Stimulated activated CD4-positive, alpha-beta T cell treated with anti-CD3 and anti-CD28 coated beads, Interleukin-1b, Interleukin-23, amount 100 ng/mL, for 1 hour (primary cell): ENCODE results near the gene PLCB4.

Source experiments
- DNase-seq, 2 donors: peaks; one replicate each; pipeline ENCODE4 v3.0.0-alpha.2; 2020; ENCODE audit warnings: low read depth in 2 of 2

Gene PLCB4

GRCh38 chr20:9321007-9321406 is 252.1 kb downstream of the PLCB4 start:
- no peak for DNase-seq

- no peak for DNase-seq
Observed at GRCh38 chr20:9322661-9323060, 253.8 kb downstream of the PLCB4 start.

DNA sequence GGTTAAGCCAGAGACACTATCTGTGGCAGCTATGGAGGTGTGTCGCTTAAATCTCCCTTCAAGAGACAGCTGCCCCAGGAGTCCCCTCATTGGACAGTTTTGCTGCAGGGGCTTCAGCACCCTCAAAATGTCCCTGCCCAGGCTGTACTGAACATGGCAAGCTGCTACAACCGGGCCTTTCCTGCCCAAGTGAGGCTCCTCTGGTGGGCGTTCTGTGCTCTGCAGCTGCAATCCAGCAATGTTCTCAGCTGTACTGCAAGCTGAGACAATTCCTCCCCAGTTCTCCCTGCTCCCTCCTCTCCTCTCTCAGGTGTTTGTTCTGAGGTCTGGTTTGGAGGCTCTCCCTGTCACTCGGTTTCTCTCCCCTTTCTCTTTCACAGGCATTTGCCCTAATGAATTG is 254.7 kb downstream of the PLCB4 start:
- DNase-seq = no peak

- DNase-seq = no peak
Observed at GRCh38 chr20:9329355-9330101, 260.6 kb downstream of the PLCB4 start.

- no peak for DNase-seq
Observed at GRCh38 chr20:9330151-9330550, 261.3 kb downstream of the PLCB4 start.

DNA sequence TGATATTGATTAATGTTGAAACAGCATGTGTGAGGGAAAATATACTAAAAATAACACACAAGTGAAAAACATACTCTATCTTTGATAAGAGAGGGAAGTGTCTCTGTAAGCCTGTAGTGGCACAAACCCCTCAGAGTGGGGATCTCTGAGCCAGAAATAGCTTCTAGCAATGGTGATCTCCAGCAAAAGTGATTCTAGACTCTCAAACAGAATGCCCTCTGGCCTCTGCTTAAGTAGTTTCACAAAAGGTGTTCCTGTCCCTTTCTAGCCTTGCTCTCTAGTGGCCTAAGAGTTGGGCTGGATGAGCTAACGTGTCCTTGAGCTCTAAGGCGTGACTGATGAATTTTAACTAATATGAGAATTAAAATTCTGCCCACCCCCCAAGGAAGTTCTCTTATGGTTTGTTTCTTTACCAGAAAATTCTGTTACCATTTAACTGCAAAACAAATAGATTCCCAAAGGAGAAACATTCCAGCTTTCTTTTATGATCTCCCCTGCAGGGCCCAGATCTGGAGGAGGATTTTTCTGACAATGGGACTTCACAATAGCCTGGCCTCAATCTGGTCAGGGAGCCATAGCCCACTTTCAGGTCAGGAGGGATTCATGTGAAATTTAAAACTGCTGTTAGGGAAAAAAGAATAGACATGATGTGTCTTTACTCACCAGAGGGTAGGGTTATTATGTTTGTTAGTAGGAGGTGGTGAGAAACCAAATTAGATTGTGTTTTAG is 263.0 kb downstream of the PLCB4 start:
- no peak for DNase-seq

DNA sequence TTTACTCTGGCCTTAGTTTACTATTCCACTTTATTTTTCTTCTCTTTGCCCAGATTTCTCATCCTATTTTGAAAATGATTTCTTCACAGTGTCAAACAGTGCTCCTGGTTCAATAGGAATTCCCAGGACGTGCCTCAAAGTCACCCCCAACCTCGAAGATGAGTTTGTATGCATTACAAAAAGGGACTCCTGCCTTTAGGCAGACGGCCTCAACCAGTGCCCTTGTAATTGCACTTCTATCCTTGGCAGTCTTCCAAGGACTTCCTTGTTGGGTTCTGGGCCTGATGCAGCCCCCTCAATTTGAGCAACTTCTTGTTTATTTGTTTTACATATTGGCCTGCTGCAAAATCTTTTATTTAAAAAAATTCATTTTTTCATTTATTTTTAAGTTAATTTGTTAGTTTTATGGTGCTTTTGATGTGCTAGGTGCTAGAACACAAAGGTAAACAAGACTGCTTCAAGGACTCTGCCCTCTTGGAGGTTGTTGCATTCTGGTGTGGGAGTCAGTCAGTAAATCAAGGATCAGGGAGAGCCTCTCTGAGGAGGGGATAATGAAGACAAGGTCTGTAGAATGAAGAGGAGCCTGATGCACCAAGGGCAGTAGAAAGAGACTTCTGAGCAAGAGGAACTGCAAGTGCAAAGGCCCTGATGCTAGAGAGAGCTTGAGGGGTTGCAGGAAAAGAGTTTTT is 264.0 kb downstream of the PLCB4 start:
- no peak for DNase-seq

DNA sequence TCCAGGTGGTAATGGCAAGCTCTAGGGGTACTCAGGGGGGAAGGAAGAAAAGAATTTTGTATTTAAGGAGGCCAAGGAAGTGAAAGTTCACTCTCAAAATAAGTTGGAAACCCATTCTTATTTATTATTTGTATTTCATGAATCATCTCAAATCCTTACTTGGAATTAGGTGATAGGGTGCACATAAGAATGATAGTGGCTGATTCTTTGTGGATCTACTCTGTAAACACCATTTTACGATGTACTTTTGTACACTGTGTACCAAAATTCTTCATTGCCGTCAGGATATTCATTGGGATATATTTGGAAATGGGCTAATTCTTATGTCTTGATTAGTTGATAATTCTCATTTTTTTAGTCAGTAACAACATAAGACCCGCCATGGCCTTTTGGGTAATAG is 266.0 kb downstream of the PLCB4 start:
- DNase-seq = no peak

- no peak for DNase-seq
Observed at GRCh38 chr20:9338101-9338500, 269.2 kb downstream of the PLCB4 start.

- DNase-seq = no peak
Observed at GRCh38 chr20:9339708-9340107, 270.8 kb downstream of the PLCB4 start.

DNA sequence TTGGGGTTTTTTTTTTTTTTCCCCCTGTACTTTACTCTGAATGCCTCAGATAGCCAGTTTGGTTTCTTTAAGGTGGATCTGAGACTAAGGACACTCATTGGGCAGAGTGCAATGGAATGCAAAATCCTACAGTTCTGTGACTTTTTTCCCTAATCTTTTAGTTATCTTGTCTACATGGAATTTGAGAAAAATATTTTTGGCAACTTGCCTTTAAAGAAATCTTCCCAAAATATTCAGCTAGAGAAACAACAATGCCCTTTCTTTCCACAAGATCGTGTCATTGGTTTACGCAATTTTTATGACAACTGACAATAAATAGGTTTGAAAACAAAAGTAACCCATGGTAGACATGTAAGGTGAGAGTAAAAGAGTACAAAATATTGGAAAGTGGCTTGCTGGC is 273.8 kb downstream of the PLCB4 start:
- DNase-seq = no peak

DNA sequence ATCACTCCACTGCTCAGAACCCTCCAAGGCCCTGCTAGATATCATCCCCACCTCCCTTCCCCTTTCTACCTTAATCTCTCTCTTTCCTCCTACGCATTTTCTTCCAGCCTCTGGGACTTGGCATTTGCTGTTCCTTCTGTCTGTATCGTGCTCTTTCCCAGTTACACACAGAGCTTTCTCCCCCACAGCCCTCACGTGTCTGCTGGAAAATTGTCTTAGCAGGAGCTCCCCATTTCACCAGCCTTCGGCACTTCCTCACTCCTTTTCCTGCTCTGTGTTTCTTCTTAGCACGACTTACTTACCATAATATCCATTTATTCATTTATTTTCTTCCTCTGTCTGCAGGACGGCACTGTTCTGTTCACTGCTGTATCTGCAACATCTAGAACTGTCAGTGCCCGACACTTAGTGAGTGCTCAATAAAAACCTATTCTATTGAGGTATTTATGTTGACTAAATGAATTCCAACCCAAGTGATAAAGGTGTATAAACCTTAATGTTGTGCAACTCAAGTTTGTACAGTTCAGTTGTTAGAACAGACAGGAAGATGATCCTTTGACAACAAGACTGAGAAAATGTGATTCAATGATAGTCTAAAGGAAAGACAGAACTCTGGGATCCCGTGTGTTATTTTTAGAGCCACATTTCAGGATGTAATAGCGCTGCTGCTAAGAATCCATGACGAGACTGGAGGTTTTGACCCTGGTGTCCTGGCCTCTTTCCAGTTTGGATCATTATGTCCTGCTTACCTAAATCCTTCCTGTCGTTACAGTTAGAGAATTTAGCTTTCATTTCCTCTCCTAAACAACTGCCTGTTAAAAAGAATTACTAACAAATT is 275.4 kb downstream of the PLCB4 start:
- no peak for DNase-seq

GRCh38 chr20:9348316-9348715 is 279.4 kb downstream of the PLCB4 start:
- DNase-seq = no peak

DNA sequence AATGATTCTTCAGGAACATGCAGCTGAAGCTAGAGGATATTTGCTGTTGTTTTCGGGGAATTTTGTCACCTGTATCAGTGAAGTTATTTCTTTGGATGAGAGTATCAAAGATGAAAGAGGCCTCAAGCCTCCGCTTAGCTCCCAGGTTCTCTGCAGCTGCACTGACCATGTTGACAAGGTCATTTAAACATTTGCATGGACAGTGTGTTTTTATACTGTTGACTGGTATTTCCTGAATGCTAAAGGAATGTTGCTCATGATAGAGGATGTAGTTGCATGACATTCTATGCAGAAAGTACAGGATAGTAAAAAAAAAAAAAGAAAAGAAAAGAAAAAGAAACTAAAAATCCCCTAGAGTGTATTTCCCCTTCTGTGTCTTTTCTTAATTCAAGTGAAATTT is 279.9 kb downstream of the PLCB4 start:
- DNase-seq = no peak

GRCh38 chr20:9349249-9349648 is 280.4 kb downstream of the PLCB4 start:
- no peak for DNase-seq

- no peak for DNase-seq
Observed at GRCh38 chr20:9352739-9353138, 283.9 kb downstream of the PLCB4 start.

- DNase-seq = no peak
Observed at GRCh38 chr20:9353180-9353915, 284.5 kb downstream of the PLCB4 start.

- DNase-seq = no peak
Observed at GRCh38 chr20:9353916-9354276, 285.0 kb downstream of the PLCB4 start.

- no peak for DNase-seq
Observed at GRCh38 chr20:9354579-9354978, 285.7 kb downstream of the PLCB4 start.

- no peak for DNase-seq
Observed at GRCh38 chr20:9358001-9358400, 289.1 kb downstream of the PLCB4 start.

GRCh38 chr20:9359561-9360308 is 290.8 kb downstream of the PLCB4 start:
- no peak for DNase-seq
